Peyer's patch (tissue), 4 donors: ENCODE measurements around the gene PCP4L1. TPM values are rescaled to one million over a fixed set of nuclear protein-coding genes. Genes with fewer than 3 reads are reported as not detected.

Experiments
- DNase-seq, 3 donors: peaks; one replicate each; pipeline ENCODE4 v3.0.0-alpha.2; 2017 to 2019
- H3K27ac ChIP-seq, 4 donors: fragments of 200-600 bp; sonication (generic); one replicate each; pipeline ENCODE4 v1.5.1; 2016 to 2019
- H3K27me3 ChIP-seq, 2 donors: fragments of 200-600 bp; sonication (generic); one replicate each; pipeline ENCODE4 v1.5.1; 2019
- H3K36me3 ChIP-seq, 3 donors: fragments of 200-600 bp; sonication (generic); one replicate each; pipeline ENCODE4 v1.5.1; 2016 to 2019
- H3K4me1 ChIP-seq, 4 donors: fragments of 200-600 bp; sonication (generic); one replicate each; pipeline ENCODE4 v1.5.1; 2016 to 2019
- H3K4me3 ChIP-seq, 4 donors: fragments of 200-600 bp; sonication (generic); 1 replicate in 3 of 4; 2 replicates in 1 of 4; pipeline ENCODE4 v1.5.1; 2016 to 2019; ENCODE audit warnings: mild to moderate bottlenecking in 1 of 4
- H3K9me3 ChIP-seq, 4 donors: fragments of 200-600 bp; sonication (generic); one replicate each; pipeline ENCODE4 v1.5.1; 2016 to 2019; ENCODE audit warnings: mild to moderate bottlenecking in 1 of 4
- POLR2A ChIP-seq, 2 donors: fragments of 450-650 bp; IDR thresholded peaks; one replicate each; pipeline ENCODE4 v1.5.1; 2017; ENCODE audit warnings: antibody characterized with exemption in 2 of 2, mild to moderate bottlenecking in 2 of 2, moderate library complexity in 2 of 2
- total RNA-seq, 4 donors: library from RNA; depleted of rRNA; stranded (reverse); fragments of >200 nt; gene quantifications; one replicate each; pipeline ENCODE4 v1.1.0, GENCODE V29; 2016
- TF ChIP-seq, protein P1 (sequence below), 6 experiments: fragments of 450-650 bp in 4 of 6; fragments of 200-600 bp in 2 of 6; sonication (generic) in 1 of 6; IDR thresholded peaks; one replicate each; pipeline ENCODE4 v1.5.1; 2017 to 2019; ENCODE audit warnings: antibody characterized with exemption in 6 of 6, mild to moderate bottlenecking in 3 of 6, moderate library complexity in 1 of 6

Gene PCP4L1
- total RNA-seq = not detected

DNA sequence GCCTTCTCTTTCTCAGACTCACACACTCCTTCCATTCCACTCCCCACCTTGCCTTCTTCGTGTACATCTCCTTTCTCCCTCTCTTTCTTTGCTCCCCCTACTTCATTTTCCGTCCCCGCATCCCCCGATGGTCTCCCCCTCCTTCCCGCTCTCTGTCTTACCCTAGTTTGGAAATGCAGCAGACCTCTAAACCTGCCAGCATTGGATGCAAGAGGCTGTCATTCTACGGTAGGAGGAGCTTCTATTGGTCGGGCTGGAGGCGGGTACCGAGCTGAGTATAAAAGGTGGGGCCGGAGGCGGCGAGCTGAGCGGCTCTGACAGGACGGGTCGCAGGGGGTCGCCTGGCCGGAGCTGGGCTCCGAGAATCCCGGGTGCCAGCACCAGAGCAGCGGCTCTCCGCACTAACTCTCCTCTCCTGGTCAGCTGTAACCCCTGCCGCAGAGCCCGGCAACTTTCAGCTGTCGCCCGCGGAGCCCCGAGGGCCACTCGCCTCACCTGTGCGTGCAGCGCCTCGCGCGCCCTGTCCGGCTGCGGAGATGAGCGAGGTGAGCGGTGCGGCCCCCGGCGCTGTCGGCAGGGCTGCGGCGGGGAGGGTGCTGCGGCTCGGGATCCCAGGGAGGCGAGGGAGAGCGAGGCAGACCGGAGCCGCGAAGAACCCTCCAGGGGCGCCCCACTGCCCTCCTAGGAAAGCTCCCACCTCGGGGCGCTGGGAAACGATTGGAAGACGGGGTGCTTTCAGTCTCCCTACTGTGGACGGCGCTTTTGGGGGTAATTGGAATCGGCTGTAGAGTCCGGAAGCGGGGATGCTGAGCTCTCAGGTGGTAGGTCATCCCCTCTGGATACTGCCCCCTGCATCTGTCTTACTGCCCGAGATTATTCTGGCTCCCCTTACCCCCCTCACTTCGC is at the start of gene PCP4L1:
PCP4L1 (plus strand) TSS at position 307 of the 906 bp plus-strand sequence; CDS start at position 537, 230 bp downstream.
- Histone ChIP-seq H3K9me3 (peaks cover 0 to 12% (median 5%) of the 10 kb centered on the region in 4 donors), H3K4me1 (peaks cover 0 to 21% (median 0%) of the 10 kb centered on the region in 4 donors), H3K27ac (no peak within 1 kb of the TSS), H3K27me3 (peaks cover 0 to 9% of the 10 kb centered on the region in 2 donors), H3K4me3 (peak within 1 kb of the TSS in 3 of 4 donors; percentile 45 to 59 (median 53)), H3K36me3 (no peaks in the 10 kb centered on the region)
- peak; percentile 20 to 59 (median 54) for DNase-seq
- TF ChIP-seq, protein P1, sequence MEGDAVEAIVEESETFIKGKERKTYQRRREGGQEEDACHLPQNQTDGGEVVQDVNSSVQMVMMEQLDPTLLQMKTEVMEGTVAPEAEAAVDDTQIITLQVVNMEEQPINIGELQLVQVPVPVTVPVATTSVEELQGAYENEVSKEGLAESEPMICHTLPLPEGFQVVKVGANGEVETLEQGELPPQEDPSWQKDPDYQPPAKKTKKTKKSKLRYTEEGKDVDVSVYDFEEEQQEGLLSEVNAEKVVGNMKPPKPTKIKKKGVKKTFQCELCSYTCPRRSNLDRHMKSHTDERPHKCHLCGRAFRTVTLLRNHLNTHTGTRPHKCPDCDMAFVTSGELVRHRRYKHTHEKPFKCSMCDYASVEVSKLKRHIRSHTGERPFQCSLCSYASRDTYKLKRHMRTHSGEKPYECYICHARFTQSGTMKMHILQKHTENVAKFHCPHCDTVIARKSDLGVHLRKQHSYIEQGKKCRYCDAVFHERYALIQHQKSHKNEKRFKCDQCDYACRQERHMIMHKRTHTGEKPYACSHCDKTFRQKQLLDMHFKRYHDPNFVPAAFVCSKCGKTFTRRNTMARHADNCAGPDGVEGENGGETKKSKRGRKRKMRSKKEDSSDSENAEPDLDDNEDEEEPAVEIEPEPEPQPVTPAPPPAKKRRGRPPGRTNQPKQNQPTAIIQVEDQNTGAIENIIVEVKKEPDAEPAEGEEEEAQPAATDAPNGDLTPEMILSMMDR (IDR thresholded peaks at IDR 0.05) = no peak
- TF ChIP-seq POLR2A (IDR thresholded peaks at IDR 0.05) = no peak

DNA sequence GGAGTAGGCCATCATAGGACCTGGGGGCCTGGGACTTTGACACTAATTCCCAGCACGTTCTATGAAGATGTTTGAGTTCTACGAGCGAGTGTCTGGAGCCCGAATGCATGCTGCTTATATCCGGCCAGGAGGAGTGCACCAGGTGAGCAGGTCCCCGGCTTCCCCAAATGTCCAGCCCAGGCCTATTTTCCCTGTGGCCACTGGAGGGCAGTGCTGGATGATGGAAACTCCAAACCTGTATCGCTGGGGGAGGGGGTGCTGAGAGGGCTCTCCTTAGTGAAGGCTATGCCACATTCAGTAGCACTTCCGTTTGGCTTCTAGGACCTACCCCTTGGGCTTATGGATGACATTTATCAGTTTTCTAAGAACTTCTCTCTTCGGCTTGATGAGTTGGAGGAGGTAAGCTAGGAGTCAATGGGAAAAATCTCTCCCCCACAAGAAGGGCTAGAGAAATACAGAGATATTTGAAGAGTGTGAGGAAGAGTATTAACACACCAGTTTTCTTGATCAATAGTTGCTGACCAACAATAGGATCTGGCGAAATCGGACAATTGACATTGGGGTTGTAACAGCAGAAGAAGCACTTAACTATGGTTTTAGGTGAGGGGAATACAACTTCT is 48.6 kb upstream of the PCP4L1 start:
- H3K27me3 ChIP-seq = no peaks in the 10 kb centered on the region
- TF ChIP-seq, protein P1 (IDR thresholded peaks at IDR 0.05) = peak; percentile 74 to 91 (median 85)
- no peak for TF ChIP-seq POLR2A (IDR thresholded peaks at IDR 0.05)
- no peak overlapping the region for H3K27ac ChIP-seq
- DNase-seq = peak; percentile 63 to 85 (median 76)
- H3K4me1 ChIP-seq = peaks cover 0 to 25% (median 0%) of the 10 kb centered on the region in 4 donors
- no peak overlapping the region for H3K4me3 ChIP-seq
- peaks cover 0 to 94% (median 0%) of the 10 kb centered on the region in 3 donors for H3K36me3 ChIP-seq
- no peaks in the 10 kb centered on the region for H3K9me3 ChIP-seq

DNA sequence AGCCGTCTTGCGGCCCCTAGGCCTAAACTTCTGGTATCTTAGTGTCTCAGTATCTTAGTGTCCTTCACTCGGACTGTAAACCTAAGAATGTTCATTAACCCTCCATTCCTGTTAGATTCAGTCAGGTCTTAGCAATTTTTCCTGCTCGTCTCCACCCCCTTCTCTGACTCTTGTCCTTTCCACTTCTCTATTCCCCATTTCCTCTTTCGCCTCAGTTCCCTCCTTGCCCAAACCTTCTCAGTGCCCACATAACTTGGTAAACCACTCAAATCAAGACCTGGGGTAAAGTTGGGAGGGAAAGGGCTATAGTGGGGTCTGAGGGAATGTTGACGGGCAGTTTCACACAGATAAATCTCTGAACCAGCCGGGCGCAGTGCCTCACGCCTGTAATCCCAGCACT is 44.2 kb upstream of the PCP4L1 start:
- H3K4me3 ChIP-seq = no peak overlapping the region
- H3K27me3 ChIP-seq = no peaks in the 10 kb centered on the region
- no peaks in the 10 kb centered on the region for H3K9me3 ChIP-seq
- H3K27ac ChIP-seq = peak overlapping the region in 1 of 4 donors; percentile 9
- peaks cover 0 to 52% (median 0%) of the 10 kb centered on the region in 3 donors for H3K36me3 ChIP-seq
- TF ChIP-seq POLR2A (IDR thresholded peaks at IDR 0.05) = no peak
- TF ChIP-seq, protein P1 (IDR thresholded peaks at IDR 0.05) = no peak
- H3K4me1 ChIP-seq = peaks cover 0 to 15% (median 3%) of the 10 kb centered on the region in 4 donors
- DNase-seq = no peak

DNA sequence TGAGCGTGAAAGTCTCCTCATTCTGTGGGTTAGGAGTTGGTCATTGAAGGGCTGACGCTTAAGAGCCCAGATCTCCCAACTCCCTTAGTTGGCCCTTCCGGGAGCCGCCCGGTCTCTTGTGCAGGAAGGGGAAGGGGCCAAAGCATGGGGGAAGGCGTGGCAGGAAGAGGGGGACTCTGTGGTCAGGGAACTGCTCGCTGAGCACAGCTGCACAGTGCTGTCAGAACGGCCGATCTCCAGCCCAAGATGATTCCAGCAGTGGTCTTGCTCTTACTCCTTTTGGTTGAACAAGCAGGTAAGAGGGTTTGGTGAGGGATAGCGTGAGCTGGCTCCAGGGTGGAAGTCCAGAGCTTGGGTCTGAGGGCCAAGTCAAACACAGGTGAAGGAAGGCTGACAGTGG is 43.5 kb upstream of the PCP4L1 start, which contains the start of gene FCER1G:
FCER1G (plus strand) TSS at position 220 of the 400 bp plus-strand sequence; CDS start at position 247, 27 bp downstream.
- peak in 1 of 3 donors; percentile 66 for DNase-seq
- Histone ChIP-seq H3K9me3 (no peaks in the 10 kb centered on the region), H3K36me3 (peaks cover 0 to 47% (median 0%) of the 10 kb centered on the region in 3 donors), H3K4me1 (peaks cover 0 to 15% (median 3%) of the 10 kb centered on the region in 4 donors), H3K27me3 (no peaks in the 10 kb centered on the region), H3K27ac (peak within 1 kb of the TSS; percentile 19 to 62 (median 48)), H3K4me3 (peak within 1 kb of the TSS in 2 of 4 donors; percentile 27 to 34)
- TF ChIP-seq, protein P1 (IDR thresholded peaks at IDR 0.05) = no peak
- TF ChIP-seq POLR2A (IDR thresholded peaks at IDR 0.05) = peak in 1 of 2 donors; percentile 29

DNA sequence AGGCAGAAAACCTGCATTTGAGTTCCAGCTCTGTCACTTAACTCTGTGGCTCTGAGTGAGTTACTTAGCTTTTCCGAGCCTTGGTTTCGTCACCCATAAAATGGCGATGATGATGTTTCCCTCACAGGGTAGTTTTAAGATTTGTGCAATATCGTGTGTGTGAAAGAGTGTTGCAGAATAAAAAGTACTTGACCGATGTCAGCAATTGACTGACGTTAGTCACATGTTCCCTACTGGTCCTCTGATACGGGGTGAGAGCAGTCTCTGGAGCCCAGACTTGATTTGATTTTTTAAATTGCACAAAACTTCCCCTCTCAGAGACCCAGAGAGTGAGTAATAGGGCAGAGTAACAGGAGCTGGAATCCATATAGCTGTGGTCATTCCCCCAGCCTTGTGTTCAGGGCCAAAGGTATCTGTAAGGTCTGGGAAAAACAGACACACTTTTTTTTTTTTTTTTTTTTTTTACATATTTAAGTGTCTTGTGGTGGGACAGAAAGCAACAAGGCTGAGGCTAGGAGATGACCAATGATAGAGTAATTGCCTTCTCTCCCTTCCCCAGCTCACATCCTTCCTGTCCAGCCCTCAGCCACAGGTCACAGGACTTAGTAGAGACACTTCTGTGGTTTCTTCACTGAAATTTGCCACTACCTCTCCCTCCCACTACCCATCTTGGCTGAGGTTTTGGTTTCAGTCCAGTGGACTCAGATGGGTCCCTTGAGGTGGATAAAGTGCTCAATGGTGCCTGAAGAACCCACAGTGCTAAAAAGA is 41.4 kb upstream of the PCP4L1 start:
- no peaks in the 10 kb centered on the region for H3K27me3 ChIP-seq
- H3K36me3 ChIP-seq = peaks cover 0 to 26% (median 0%) of the 10 kb centered on the region in 3 donors
- peaks cover 0 to 15% (median 3%) of the 10 kb centered on the region in 4 donors for H3K4me1 ChIP-seq
- peak in 1 of 3 donors; percentile 55 for DNase-seq
- H3K4me3 ChIP-seq = peak overlapping the region in 2 of 4 donors; percentile 19 to 26
- H3K9me3 ChIP-seq = no peaks in the 10 kb centered on the region
- TF ChIP-seq POLR2A (IDR thresholded peaks at IDR 0.05) = peak in 1 of 2 donors; percentile 21
- TF ChIP-seq, protein P1 (IDR thresholded peaks at IDR 0.05) = no peak
- H3K27ac ChIP-seq = peak overlapping the region; percentile 42 to 76 (median 50)
